ENCODE data around the gene NOC4L. TPM values are rescaled to one million over a fixed set of nuclear protein-coding genes. Genes with fewer than 3 reads are reported as not detected.

The NOC4L gene
- total RNA-seq, 1 donor from 2014 or later, result 16.5 TPM

- no peak for DNase-seq (ENCODE audit: low read depth)
- Mint-ChIP-seq H3K27me3 (ENCODE audit: low read depth, unreplicated experiment) (no peaks in the 10 kb centered on the region), H3K27ac (ENCODE audit: unreplicated experiment) (no peak overlapping the region), H3K9me3 (ENCODE audit: unreplicated experiment) (no peaks in the 10 kb centered on the region), H3K4me3 (ENCODE audit: unreplicated experiment) (peak overlapping the region; percentile 70), H3K4me1 (ENCODE audit: low read depth, unreplicated experiment) (peaks cover 12% of the 10 kb centered on the region), H3K36me3 (ENCODE audit: low read depth, unreplicated experiment) (peaks cover 4% of the 10 kb centered on the region)
- H3K27ac ChIP-seq (ENCODE audit: low read depth, low read length), result no peak overlapping the region
- H3K9me3 ChIP-seq (ENCODE audit: insufficient read depth, low read depth, low read length), result no peaks in the 10 kb centered on the region
- no peak for FAIRE-seq
- peaks cover 21% of the 10 kb centered on the region for H3K4me1 ChIP-seq (ENCODE audit: insufficient read depth, low read length)
- peak overlapping the region; percentile 98 for H3K4me2 ChIP-seq (ENCODE audit: low read length)
- H3K27me3 ChIP-seq (ENCODE audit: insufficient read depth, low read length), result no peaks in the 10 kb centered on the region
- TF ChIP-seq EZH2 (IDR thresholded peaks at IDR 0.05; ENCODE audit: insufficient read depth, low read length) (no peak), CTCF (IDR thresholded peaks at IDR 0.05; ENCODE audit: insufficient read depth, low read depth, low read length) (no peak)
- no peak overlapping the region for H2AFZ ChIP-seq (ENCODE audit: low read depth, low read length)
- peaks cover 5% of the 10 kb centered on the region for H3K36me3 ChIP-seq (ENCODE audit: insufficient read depth, low read length)
- H3K4me3 ChIP-seq (ENCODE audit: insufficient read depth, low read depth, low read length), result no peak overlapping the region
- peaks cover 49% of the 10 kb centered on the region for H3K79me2 ChIP-seq (ENCODE audit: insufficient read depth, low read length)
- H3K9ac ChIP-seq (ENCODE audit: low read length), result no peak overlapping the region
- H4K20me1 ChIP-seq (ENCODE audit: insufficient read depth, low read length), result peaks cover 42% of the 10 kb centered on the region
Observed at GRCh38 chr12:132141976-132142678, 2.1 kb upstream of the NOC4L start.

- Histone ChIP-seq H3K79me2 (ENCODE audit: insufficient read depth, low read length) (peaks cover 56% of the 10 kb centered on the region), H3K4me2 (ENCODE audit: low read length) (peak overlapping the region; percentile 98), H3K36me3 (ENCODE audit: insufficient read depth, low read length) (peaks cover 5% of the 10 kb centered on the region), H3K4me1 (ENCODE audit: insufficient read depth, low read length) (peaks cover 16% of the 10 kb centered on the region), H3K9ac (ENCODE audit: low read length) (peak overlapping the region; percentile 92), H3K27me3 (ENCODE audit: insufficient read depth, low read length) (no peaks in the 10 kb centered on the region), H2AFZ (ENCODE audit: low read depth, low read length) (no peak overlapping the region), H4K20me1 (ENCODE audit: insufficient read depth, low read length) (peaks cover 43% of the 10 kb centered on the region), H3K27ac (ENCODE audit: low read depth, low read length) (no peak overlapping the region), H3K9me3 (ENCODE audit: insufficient read depth, low read depth, low read length) (no peaks in the 10 kb centered on the region), H3K4me3 (ENCODE audit: insufficient read depth, low read depth, low read length) (peak overlapping the region; percentile 78)
- no peak for DNase-seq (ENCODE audit: low read depth)
- Mint-ChIP-seq H3K27me3 (ENCODE audit: low read depth, unreplicated experiment) (no peaks in the 10 kb centered on the region), H3K4me1 (ENCODE audit: low read depth, unreplicated experiment) (peaks cover 7% of the 10 kb centered on the region), H3K9me3 (ENCODE audit: unreplicated experiment) (no peaks in the 10 kb centered on the region), H3K27ac (ENCODE audit: unreplicated experiment) (peak overlapping the region; percentile 56), H3K4me3 (ENCODE audit: unreplicated experiment) (peak overlapping the region; percentile 83), H3K36me3 (ENCODE audit: low read depth, unreplicated experiment) (peaks cover 4% of the 10 kb centered on the region)
- no peak for FAIRE-seq
- TF ChIP-seq EZH2 (IDR thresholded peaks at IDR 0.05; ENCODE audit: insufficient read depth, low read length), result no peak
- no peak for TF ChIP-seq CTCF (IDR thresholded peaks at IDR 0.05; ENCODE audit: insufficient read depth, low read depth, low read length)
Observed at GRCh38 chr12:132142679-132143335, 1.4 kb upstream of the NOC4L start.
